Activated CD4-positive, alpha-beta T cell treated with anti-CD3 and anti-CD28 coated beads, Interleukin-2, Interleukin-4, amounts not matched to agents 100 ng/mL and 50 ng/mL, durations not matched to agents 16 hours and 8 hours (primary cell): ENCODE measurements around the gene LUC7L.

Experiments used
- DNase-seq: peaks from one replicate; pipeline ENCODE4 v3.0.0-alpha.2; 2020; ENCODE audit warnings: low spot score

Gene LUC7L

DNA sequence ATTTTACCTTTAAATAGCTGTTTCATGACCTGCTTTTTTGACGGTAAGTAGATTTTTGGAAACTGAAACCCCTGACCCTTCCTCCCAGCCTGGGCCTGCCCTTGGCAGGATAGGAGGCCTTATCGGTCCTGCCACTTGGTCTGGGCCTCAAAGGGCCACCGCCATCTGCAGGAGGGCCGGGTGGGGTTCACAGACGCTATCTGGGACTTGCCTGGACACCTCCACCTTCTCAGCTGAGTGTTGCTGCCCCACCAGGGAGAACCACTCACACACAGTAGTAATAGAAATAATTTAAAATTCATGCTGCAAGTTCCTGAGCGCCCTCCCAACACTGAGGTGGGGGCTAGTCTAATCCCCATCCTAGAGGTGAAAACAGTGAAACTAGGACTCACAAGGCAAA, 86.2 kb downstream of the LUC7L start:
- DNase-seq = no peak

DNA sequence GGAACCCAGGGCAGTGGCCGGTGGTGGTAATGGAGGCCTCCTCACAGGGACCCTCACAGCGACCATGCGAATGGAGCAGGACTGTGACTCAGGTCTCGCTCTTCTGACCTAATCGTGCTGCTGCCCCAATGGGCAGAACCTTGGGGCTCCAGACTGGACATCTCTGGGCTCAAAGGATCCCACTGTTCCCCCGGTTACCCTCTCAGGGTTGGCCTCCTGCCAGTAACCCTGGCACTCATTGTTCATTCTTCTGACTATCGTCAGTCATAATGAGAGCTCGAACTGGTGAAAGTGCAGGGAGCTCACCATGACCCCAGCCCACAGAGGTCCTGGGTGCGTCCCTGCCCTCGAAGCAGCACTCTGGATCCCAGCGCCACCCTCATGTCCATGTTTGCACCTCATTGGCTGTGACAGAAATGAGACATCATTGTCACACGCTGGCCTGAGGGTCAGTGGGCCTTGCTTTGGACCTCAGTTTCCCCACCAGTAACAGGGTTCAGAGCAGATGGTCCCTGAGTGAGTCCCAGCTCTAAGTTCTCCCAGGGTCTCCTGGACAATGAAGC, 86.8 kb downstream of the LUC7L start:
- no peak for DNase-seq

DNA sequence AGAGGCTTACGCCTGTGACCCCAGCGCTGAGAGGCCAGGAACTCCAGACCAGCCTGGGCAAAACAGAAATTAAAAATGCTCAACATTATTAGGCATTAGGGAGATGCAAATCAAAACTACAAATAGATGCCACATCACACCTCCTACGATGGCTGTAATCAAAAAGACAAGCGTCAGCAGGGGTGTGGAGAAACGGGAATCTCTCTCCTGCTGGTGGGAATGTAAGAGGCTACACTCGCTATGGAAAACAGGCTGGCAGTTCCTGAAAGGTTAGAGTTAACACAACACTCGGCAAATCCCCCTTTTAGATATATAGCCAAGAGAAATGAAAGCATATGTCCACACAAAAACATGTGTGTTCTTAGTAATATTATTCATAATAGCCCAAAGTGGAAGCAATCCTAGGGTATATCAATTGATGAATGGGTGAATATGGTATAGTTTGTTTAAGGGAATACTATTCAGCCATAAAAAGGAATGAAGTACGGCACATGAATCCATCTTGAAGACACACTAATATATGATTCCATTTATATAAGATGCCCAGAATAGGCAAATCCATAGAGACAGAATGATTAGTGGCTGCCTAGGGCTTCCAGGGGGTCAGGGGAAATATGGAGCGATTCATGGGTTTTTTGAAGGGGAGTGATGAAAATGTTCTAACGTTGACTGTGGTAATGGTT, 88.9 kb downstream of the LUC7L start:
- no peak for DNase-seq
